HG03103 (cell line): ENCODE measurements around the gene LYRM4.

Source experiments
- ATAC-seq: cut with Tn5 transposase; IDR thresholded peaks from one replicate; pipeline ENCODE4 v1.9.1; 2021; ENCODE audit warnings: low read depth; ENCODE audit not compliant: unreplicated experiment

Gene LYRM4

GRCh38 chr6:5059036-5059896 lies 201.5 kb downstream of the LYRM4 start:
- ATAC-seq: no peak
